UCSD-AML1 (cell line): ENCODE results near the gene PDGFD.

Source experiments
- DNase-seq: peaks from one replicate; lab custom pipeline; 2025; ENCODE audit not compliant: unreplicated experiment; lab: John Stamatoyannopoulos, UW

The PDGFD gene

GRCh38 chr11:104146421-104146820 lies 17.5 kb downstream of the PDGFD start:
- DNase-seq: no peak

GRCh38 chr11:104145062-104145461 lies 18.9 kb downstream of the PDGFD start:
- DNase-seq: no peak

- DNase-seq: no peak
Measured at GRCh38 chr11:104142698-104143097, 21.2 kb downstream of the PDGFD start.

- no peak for DNase-seq
Measured at GRCh38 chr11:104136861-104137260, 27.1 kb downstream of the PDGFD start.

- no peak for DNase-seq
Measured at GRCh38 chr11:104134745-104135144, 29.2 kb downstream of the PDGFD start.

GRCh38 chr11:104130161-104130560 lies 33.8 kb downstream of the PDGFD start:
- DNase-seq: no peak

- DNase-seq: no peak
Measured at GRCh38 chr11:104129145-104129544, 34.8 kb downstream of the PDGFD start.

GRCh38 chr11:104127828-104128227 lies 36.1 kb downstream of the PDGFD start:
- no peak for DNase-seq

GRCh38 chr11:104126464-104126863 lies 37.5 kb downstream of the PDGFD start:
- DNase-seq: no peak

- no peak for DNase-seq
Measured at GRCh38 chr11:104124979-104125378, 39.0 kb downstream of the PDGFD start.

- no peak for DNase-seq
Measured at GRCh38 chr11:104122836-104123235, 41.1 kb downstream of the PDGFD start.

GRCh38 chr11:104122011-104122635 lies 41.8 kb downstream of the PDGFD start:
- no peak for DNase-seq

GRCh38 chr11:104120493-104121137 lies 43.3 kb downstream of the PDGFD start:
- DNase-seq: no peak

- no peak for DNase-seq
Measured at GRCh38 chr11:104118105-104118744, 45.7 kb downstream of the PDGFD start.

GRCh38 chr11:104113541-104113940 lies 50.4 kb downstream of the PDGFD start:
- DNase-seq: no peak

GRCh38 chr11:104106136-104106754 lies 57.7 kb downstream of the PDGFD start:
- no peak for DNase-seq

GRCh38 chr11:104105155-104105554 lies 58.8 kb downstream of the PDGFD start:
- DNase-seq: no peak

- DNase-seq: no peak
Measured at GRCh38 chr11:104104664-104105063, 59.3 kb downstream of the PDGFD start.

- no peak for DNase-seq
Measured at GRCh38 chr11:104104201-104104600, 59.7 kb downstream of the PDGFD start.

- no peak for DNase-seq
Measured at GRCh38 chr11:104098555-104098954, 65.4 kb downstream of the PDGFD start.

GRCh38 chr11:104098132-104098531 lies 65.8 kb downstream of the PDGFD start:
- no peak for DNase-seq

GRCh38 chr11:104096900-104097299 lies 67.0 kb downstream of the PDGFD start:
- DNase-seq: no peak
